CD14-positive monocyte (primary cell): ENCODE results near the gene ENTREP1. TPM values are rescaled to one million over a fixed set of nuclear protein-coding genes. Genes with fewer than 3 reads are reported as not detected.

Experiments used
- DNase-seq, 3 donors: peaks; one replicate each; pipeline ENCODE4 v3.0.0-alpha.2; 2011 to 2022
- H2AFZ ChIP-seq: 2 replicates; pipeline ENCODE4 v1.6.0; 2012; ENCODE audit warnings: mild to moderate bottlenecking, low read depth, low read length, inconsistent platforms; ENCODE audit not compliant: insufficient read depth, poor library complexity, severe bottlenecking
- H3K27ac ChIP-seq, 2 donors: 1 replicate in 1 of 2; 2 replicates in 1 of 2; pipeline ENCODE4 v1.5.1; 2012 to 2013; ENCODE audit warnings: low read length in 2 of 2, control low read depth in 1 of 2, inconsistent platforms in 1 of 2, low read depth in 1 of 2, mild to moderate bottlenecking in 1 of 2
- H3K27me3 ChIP-seq, 2 donors: one replicate each; pipeline versions ENCODE4 v1.6.0 to v1.6.1; 2011 to 2013; ENCODE audit warnings: low read length in 2 of 2; ENCODE audit not compliant: control insufficient read depth in 2 of 2, insufficient read depth in 2 of 2
- H3K36me3 ChIP-seq, 2 donors: replicated peaks in 1 of 2; 1 replicate in 1 of 2; 2 replicates in 1 of 2; pipeline versions ENCODE4 v1.5.1 to v1.6.1; 2012 to 2013; ENCODE audit warnings: low read length in 2 of 2, control low read depth in 1 of 2, inconsistent platforms in 1 of 2, mild to moderate bottlenecking in 1 of 2; ENCODE audit not compliant: insufficient read depth in 2 of 2, control insufficient read depth in 1 of 2
- H3K4me1 ChIP-seq, 2 donors: 1 replicate in 1 of 2; 2 replicates in 1 of 2; pipeline versions ENCODE4 v1.5.1 to v1.6.1; 2012 to 2013; ENCODE audit warnings: low read length in 2 of 2, control low read depth in 1 of 2, inconsistent platforms in 1 of 2, mild to moderate bottlenecking in 1 of 2, moderate library complexity in 1 of 2; ENCODE audit not compliant: insufficient read depth in 2 of 2, control insufficient read depth in 1 of 2
- H3K4me2 ChIP-seq: replicated peaks from 2 replicates; pipeline ENCODE3; 2012; ENCODE audit warnings: low read length, moderate library complexity, mild to moderate bottlenecking; ENCODE audit not compliant: poor library complexity, severe bottlenecking; ENCODE audit errors: extremely low read depth
- H3K4me3 ChIP-seq, 3 experiments: fragments of 200-600 bp in 1 of 3; sonication (generic) in 1 of 3; replicated peaks in 1 of 3; 1 replicate in 2 of 3; 2 replicates in 1 of 3; pipeline ENCODE4 v1.5.1; 2011 to 2013; ENCODE audit warnings: low read length in 3 of 3, mild to moderate bottlenecking in 3 of 3, control low read depth in 2 of 3, low read depth in 2 of 3, inconsistent platforms in 1 of 3, moderate library complexity in 1 of 3
- H3K79me2 ChIP-seq: 2 replicates; pipeline ENCODE4 v1.6.0; 2012; ENCODE audit warnings: mild to moderate bottlenecking, control low read depth, inconsistent platforms, low read length, moderate library complexity; ENCODE audit not compliant: insufficient read depth
- H3K9ac ChIP-seq: 2 replicates; pipeline ENCODE4 v1.6.0; 2017; ENCODE audit warnings: low read length, mild to moderate bottlenecking; ENCODE audit not compliant: insufficient read depth, poor library complexity, severe bottlenecking
- H3K9me3 ChIP-seq, 2 donors: replicated peaks in 1 of 2; 1 replicate in 1 of 2; 2 replicates in 1 of 2; pipeline versions ENCODE4 v1.5.1 to v1.6.1; 2012 to 2013; ENCODE audit warnings: low read length in 2 of 2, control low read depth in 1 of 2; ENCODE audit not compliant: control insufficient read depth in 1 of 2, insufficient read depth in 1 of 2
- H4K20me1 ChIP-seq: 2 replicates; pipeline ENCODE4 v1.6.0; 2012; ENCODE audit warnings: mild to moderate bottlenecking, low read length, control low read depth, moderate library complexity; ENCODE audit not compliant: insufficient read depth
- H3K27ac Mint-ChIP-seq, 7 donors: one replicate each; pipeline ENCODE4 v1.8.0; 2020; ENCODE audit warnings: mild to moderate bottlenecking in 7 of 7, mixed read lengths in 7 of 7, moderate library complexity in 6 of 7, inconsistent platforms in 2 of 7
- H3K27me3 Mint-ChIP-seq, 3 donors: one replicate each; pipeline ENCODE4 v1.8.0; 2021 to 2022; ENCODE audit warnings: low read depth in 3 of 3, mild to moderate bottlenecking in 3 of 3, mixed read lengths in 3 of 3, moderate library complexity in 3 of 3, inconsistent platforms in 1 of 3
- H3K36me3 Mint-ChIP-seq, 2 donors: one replicate each; pipeline ENCODE4 v1.8.0; 2020; ENCODE audit warnings: mixed read lengths in 2 of 2, inconsistent platforms in 1 of 2, mild to moderate bottlenecking in 1 of 2
- H3K4me1 Mint-ChIP-seq: one replicate; pipeline ENCODE4 v1.8.0; 2020; ENCODE audit warnings: mild to moderate bottlenecking, mixed read lengths
- H3K4me3 Mint-ChIP-seq, 2 donors: one replicate each; pipeline ENCODE4 v1.8.0; 2020; ENCODE audit warnings: mild to moderate bottlenecking in 2 of 2, mixed read lengths in 2 of 2, moderate library complexity in 1 of 2
- H3K9me3 Mint-ChIP-seq, 7 donors: one replicate each; pipeline ENCODE4 v1.8.0; 2020 to 2022; ENCODE audit warnings: mixed read lengths in 7 of 7, mild to moderate bottlenecking in 6 of 7, moderate library complexity in 6 of 7, inconsistent platforms in 2 of 7
- CTCF ChIP-seq: fragments of 200-600 bp; IDR thresholded peaks from one replicate; pipeline ENCODE4 v1.8.0; 2022; ENCODE audit warnings: antibody characterized with exemption, mild to moderate bottlenecking
- WGBS: methylation state at CpG from one replicate; pipeline ENCODE4 v1.1.5; 2013; ENCODE audit warnings: missing lambda C conversion rate; ENCODE audit not compliant: insufficient coverage; 5-methylcytosine and 5-hydroxymethylcytosine counted together
- intact Hi-C, 2 donors: fragments of 100-400 bp; cut with micrococcal nuclease; formaldehyde crosslinking; loops; one replicate each; pipeline versions ENCODE4 v1.15.0 to v1.15.1; 2023
- polyA plus RNA-seq, 3 donors: library from polyadenylated mRNA; depleted of rRNA in 1 of 3; unstranded in 2 of 3; stranded (reverse) in 1 of 3; fragments of 300-500 nt in 2 of 3; fragments of >200 nt in 1 of 3; fragmentation: Illumina TruSeq in 2 of 3; gene quantifications; 1 replicate in 2 of 3; 2 replicates in 1 of 3; pipeline ENCODE4 v1.2.3, GENCODE V29; 2012 to 2021

ENTREP1 gene
- polyA plus RNA-seq, 3 donors: not detected

GRCh38 chr9:69351227-69351626 is 26.2 kb downstream of the ENTREP1 start:
- H3K9me3 Mint-ChIP-seq: peaks cover 0 to 5% (median 3%) of the 10 kb centered on the region in 7 donors
- no peak for DNase-seq
- no peaks in the 10 kb centered on the region for H3K4me1 ChIP-seq
- H3K4me3 Mint-ChIP-seq: no peak overlapping the region
- H3K27me3 ChIP-seq: no peaks in the 10 kb centered on the region
- no peak overlapping the region for H3K4me3 ChIP-seq
- no peak overlapping the region for H3K9ac ChIP-seq
- peaks cover 3% of the 10 kb centered on the region for H3K4me1 Mint-ChIP-seq
- no peaks in the 10 kb centered on the region for H3K36me3 ChIP-seq
- no peak for TF ChIP-seq CTCF
- H3K4me2 ChIP-seq: no peak overlapping the region
- H3K36me3 Mint-ChIP-seq: no peaks in the 10 kb centered on the region
- peaks cover 0 to 4% (median 1%) of the 10 kb centered on the region in 3 donors for H3K27me3 Mint-ChIP-seq
- H2AFZ ChIP-seq: no peak overlapping the region
- H3K27ac Mint-ChIP-seq: no peak overlapping the region
- intact Hi-C loops: no loop called here
- H4K20me1 ChIP-seq: no peaks in the 10 kb centered on the region
- H3K79me2 ChIP-seq: no peaks in the 10 kb centered on the region
- WGBS: no CpG with 5 or more reads among the region's 3 CpGs
- H3K27ac ChIP-seq: no peak overlapping the region
- H3K9me3 ChIP-seq: no peaks in the 10 kb centered on the region

- Mint-ChIP-seq H3K9me3 (peaks cover 0 to 8% (median 2%) of the 10 kb centered on the region in 7 donors), H3K27ac (no peak overlapping the region), H3K27me3 (peaks cover 1 to 5% (median 3%) of the 10 kb centered on the region in 3 donors), H3K36me3 (no peaks in the 10 kb centered on the region), H3K4me1 (no peaks in the 10 kb centered on the region), H3K4me3 (no peak overlapping the region)
- Histone ChIP-seq H3K4me2 (no peak overlapping the region), H3K9me3 (no peaks in the 10 kb centered on the region), H3K79me2 (no peaks in the 10 kb centered on the region), H3K4me3 (no peak overlapping the region), H3K27ac (no peak overlapping the region), H3K36me3 (no peaks in the 10 kb centered on the region), H3K9ac (no peak overlapping the region), H3K4me1 (no peaks in the 10 kb centered on the region), H4K20me1 (no peaks in the 10 kb centered on the region), H2AFZ (no peak overlapping the region), H3K27me3 (no peaks in the 10 kb centered on the region)
- intact Hi-C loops: no loop called here
- WGBS: no CpG with 5 or more reads among the region's 1 CpG
- no peak for DNase-seq
- TF ChIP-seq CTCF: no peak
Measured at GRCh38 chr9:69355232-69355631, 30.2 kb downstream of the ENTREP1 start.
